ENCODE results near the gene MUC4.

MUC4 gene

GRCh38 chr3:195755391-195755790 is 56.3 kb downstream of the MUC4 start:
- H3K79me2 ChIP-seq (ENCODE audit: insufficient read depth, low read length), result no peaks in the 10 kb centered on the region
- no peak for TF ChIP-seq CTCF (IDR thresholded peaks at IDR 0.05; ENCODE audit: low read length)
- no peak for TF ChIP-seq EZH2 (IDR thresholded peaks at IDR 0.05; ENCODE audit: borderline replicate concordance, low read length)
- H4K20me1 ChIP-seq (ENCODE audit: insufficient read depth, low read length), result no peaks in the 10 kb centered on the region
- H3F3A ChIP-seq (ENCODE audit: insufficient read depth, low read length), result no peaks in the 10 kb centered on the region
- H2AFZ ChIP-seq (ENCODE audit: low read length), result no peak overlapping the region
- no peaks in the 10 kb centered on the region for H3K4me1 ChIP-seq (ENCODE audit: insufficient read depth, low read length, severe bottlenecking)
- no peaks in the 10 kb centered on the region for H3K9me3 ChIP-seq (ENCODE audit: low read length)
- no peak overlapping the region for H3K27ac ChIP-seq (ENCODE audit: low read depth, low read length, poor library complexity, severe bottlenecking)
- no peaks in the 10 kb centered on the region for H3K36me3 ChIP-seq (ENCODE audit: insufficient read depth, low read length)
- H3K4me3 ChIP-seq (ENCODE audit: low read depth, low read length, poor library complexity, severe bottlenecking), result no peak overlapping the region
- no peaks in the 10 kb centered on the region for H3K9me2 ChIP-seq (ENCODE audit: low read depth, low read length)
- no peak overlapping the region for H3K4me2 ChIP-seq (ENCODE audit: low read length)
- H3K9ac ChIP-seq (ENCODE audit: low read length), result no peak overlapping the region
- H3K27me3 ChIP-seq (ENCODE audit: insufficient read depth, low read length), result peaks cover 15% of the 10 kb centered on the region; the same call in 1 of the 2 replicates

GRCh38 chr3:195754906-195755305 is 56.8 kb downstream of the MUC4 start:
- Histone ChIP-seq H3K27me3 (ENCODE audit: insufficient read depth, low read length) (peaks cover 15% of the 10 kb centered on the region; the same call in 1 of the 2 replicates), H3K4me1 (ENCODE audit: insufficient read depth, low read length, severe bottlenecking) (no peaks in the 10 kb centered on the region), H3K9ac (ENCODE audit: low read length) (no peak overlapping the region), H3K27ac (ENCODE audit: low read depth, low read length, poor library complexity, severe bottlenecking) (no peak overlapping the region), H3K79me2 (ENCODE audit: insufficient read depth, low read length) (no peaks in the 10 kb centered on the region), H3K4me2 (ENCODE audit: low read length) (no peak overlapping the region), H3K4me3 (ENCODE audit: low read depth, low read length, poor library complexity, severe bottlenecking) (no peak overlapping the region), H3F3A (ENCODE audit: insufficient read depth, low read length) (no peaks in the 10 kb centered on the region), H4K20me1 (ENCODE audit: insufficient read depth, low read length) (no peaks in the 10 kb centered on the region), H2AFZ (ENCODE audit: low read length) (no peak overlapping the region), H3K36me3 (ENCODE audit: insufficient read depth, low read length) (no peaks in the 10 kb centered on the region), H3K9me2 (ENCODE audit: low read depth, low read length) (no peaks in the 10 kb centered on the region), H3K9me3 (ENCODE audit: low read length) (no peaks in the 10 kb centered on the region)
- TF ChIP-seq CTCF (IDR thresholded peaks at IDR 0.05; ENCODE audit: low read length) (no peak), EZH2 (IDR thresholded peaks at IDR 0.05; ENCODE audit: borderline replicate concordance, low read length) (no peak)

GRCh38 chr3:195754141-195754540 is 57.6 kb downstream of the MUC4 start:
- Histone ChIP-seq H3K79me2 (ENCODE audit: insufficient read depth, low read length) (no peaks in the 10 kb centered on the region), H3F3A (ENCODE audit: insufficient read depth, low read length) (no peaks in the 10 kb centered on the region), H3K4me1 (ENCODE audit: insufficient read depth, low read length, severe bottlenecking) (no peaks in the 10 kb centered on the region), H3K4me3 (ENCODE audit: low read depth, low read length, poor library complexity, severe bottlenecking) (no peak overlapping the region), H3K4me2 (ENCODE audit: low read length) (no peak overlapping the region), H3K9ac (ENCODE audit: low read length) (no peak overlapping the region), H3K36me3 (ENCODE audit: insufficient read depth, low read length) (no peaks in the 10 kb centered on the region), H3K27ac (ENCODE audit: low read depth, low read length, poor library complexity, severe bottlenecking) (no peak overlapping the region), H3K9me3 (ENCODE audit: low read length) (no peaks in the 10 kb centered on the region), H2AFZ (ENCODE audit: low read length) (no peak overlapping the region), H3K27me3 (ENCODE audit: insufficient read depth, low read length) (peaks cover 13% of the 10 kb centered on the region; the same call in 1 of the 2 replicates), H3K9me2 (ENCODE audit: low read depth, low read length) (no peaks in the 10 kb centered on the region), H4K20me1 (ENCODE audit: insufficient read depth, low read length) (no peaks in the 10 kb centered on the region)
- TF ChIP-seq CTCF (IDR thresholded peaks at IDR 0.05; ENCODE audit: low read length), result no peak
- no peak for TF ChIP-seq EZH2 (IDR thresholded peaks at IDR 0.05; ENCODE audit: borderline replicate concordance, low read length)

Data from OCI-LY1 (cell line).